Stomach (tissue), 9 donors: Measurements from ENCODE around the gene PTPN4. TPM values are rescaled to one million over a fixed set of nuclear protein-coding genes. Genes with fewer than 3 reads are reported as not detected.

Experiments
- DNase-seq, 2 donors: peaks; one replicate each; pipeline versions ENCODE4 v3.0.0 to v3.0.0-alpha.2; 2013 to 2019
- H3K27ac ChIP-seq, 5 donors: fragments of 200-600 bp in 4 of 5; sonication (generic) in 4 of 5; one replicate each; pipeline ENCODE4 v1.5.1; 2013 to 2019; ENCODE audit warnings: mild to moderate bottlenecking in 1 of 5, moderate library complexity in 1 of 5
- H3K27me3 ChIP-seq, 3 donors: fragments of 200-600 bp; sonication (generic); one replicate each; pipeline ENCODE4 v1.5.1; 2017 to 2019; ENCODE audit warnings: mixed run types in 1 of 3
- H3K36me3 ChIP-seq, 4 donors: fragments of 200-600 bp; sonication (generic); 1 replicate in 3 of 4; 2 replicates in 1 of 4; pipeline ENCODE4 v1.5.1; 2016 to 2019
- H3K4me1 ChIP-seq, 4 donors: fragments of 200-600 bp; sonication (generic); one replicate each; pipeline ENCODE4 v1.5.1; 2016 to 2019
- H3K4me3 ChIP-seq, 4 donors: fragments of 200-600 bp; sonication (generic) in 3 of 4; one replicate each; pipeline ENCODE4 v1.5.1; 2016 to 2019; ENCODE audit warnings: mild to moderate bottlenecking in 1 of 4
- H3K9me3 ChIP-seq, 4 donors: fragments of 200-600 bp; sonication (generic); one replicate each; pipeline ENCODE4 v1.5.1; 2016 to 2019
- CTCF ChIP-seq, 7 experiments: fragments of 450-650 bp in 4 of 7; fragments of 200-600 bp in 3 of 7; sonication (generic) in 3 of 7; IDR thresholded peaks; one replicate each; pipeline ENCODE4 v1.5.1; 2016 to 2019; ENCODE audit warnings: antibody characterized with exemption in 7 of 7, control low read depth in 2 of 7, mild to moderate bottlenecking in 1 of 7
- EP300 ChIP-seq: sonication (generic); formaldehyde crosslinking; IDR thresholded peaks from one replicate; pipeline ENCODE4 v1.6.1; 2017; ENCODE audit warnings: antibody characterized with exemption
- POLR2A ChIP-seq, 4 donors: fragments of 450-650 bp; IDR thresholded peaks; one replicate each; pipeline ENCODE4 v1.6.1; 2016; ENCODE audit warnings: antibody characterized with exemption in 4 of 4, control low read depth in 2 of 4, mild to moderate bottlenecking in 1 of 4, moderate library complexity in 1 of 4
- POLR2AphosphoS5 ChIP-seq, 3 donors: sonication (generic); formaldehyde crosslinking; IDR thresholded peaks; one replicate each; pipeline ENCODE4 v1.6.1; 2016; ENCODE audit warnings: antibody characterized with exemption in 3 of 3
- WGBS, 5 donors: extraction: QIAGEN DNeasy Blood & Tissue Kit in 3 of 5; methylation state at CpG; one replicate each; pipeline versions ENCODE4 v1.1.5 to v1.1.7; 2013 to 2018; 5-methylcytosine and 5-hydroxymethylcytosine counted together
- intact Hi-C: fragments of 100-400 bp; cut with DNase I; formaldehyde crosslinking; loops from one replicate; pipeline ENCODE4 v1.15.1; 2023; ENCODE audit warnings: low total_unique reads
- polyA plus RNA-seq, 3 donors: library from polyadenylated mRNA; stranded (reverse); fragments of 200-250 nt; gene quantifications; one replicate each; pipeline ENCODE4 v1.2.3, GENCODE V29; 2013
- total RNA-seq, 5 donors: library from RNA; depleted of rRNA; stranded (reverse); fragments of >200 nt; gene quantifications; one replicate each; pipeline versions ENCODE4 v1.1.0 to v1.2.3, GENCODE V29; 2014 to 2016
- donor health status: healthy with polysubstance abuse.
- donor health status: Bipolar disorder and iron deficiency.
- donor health status: healthy.

The PTPN4 gene
- total and polyA plus RNA-seq, 8 donors, result 2.9 to 450 (median 18.8) TPM

GRCh38 chr2:119734047-119734446, 25.7 kb upstream of the PTPN4 start:
- Histone ChIP-seq H3K27me3 (peaks cover 0 to 3% (median 0%) of the 10 kb centered on the region in 3 donors), H3K9me3 (no peaks in the 10 kb centered on the region), H3K4me3 (no peak overlapping the region), H3K27ac (no peak overlapping the region), H3K4me1 (no peaks in the 10 kb centered on the region), H3K36me3 (no peaks in the 10 kb centered on the region)
- 86 to 97% (median 92%) methylated on average over 4 of the region's 4 CpGs for WGBS, 5 donors
- DNase-seq, result no peak
- intact Hi-C loops, result no loop called here
- TF ChIP-seq CTCF (IDR thresholded peaks at IDR 0.05), result no peak
- TF ChIP-seq EP300, result no peak
- TF ChIP-seq POLR2AphosphoS5 (IDR thresholded peaks at IDR 0.05), result no peak
- TF ChIP-seq POLR2A (IDR thresholded peaks at IDR 0.05), result no peak

- intact Hi-C loops, result no loop called here
- Histone ChIP-seq H3K27ac (no peak overlapping the region), H3K36me3 (no peaks in the 10 kb centered on the region), H3K4me1 (no peaks in the 10 kb centered on the region), H3K9me3 (no peaks in the 10 kb centered on the region), H3K27me3 (no peaks in the 10 kb centered on the region), H3K4me3 (no peak overlapping the region)
- 86 to 95% (median 94%) methylated on average over 8 of the region's 8 CpGs for WGBS, 5 donors
- TF ChIP-seq POLR2AphosphoS5 (IDR thresholded peaks at IDR 0.05) (no peak), CTCF (IDR thresholded peaks at IDR 0.05) (no peak), EP300 (no peak), POLR2A (IDR thresholded peaks at IDR 0.05) (no peak)
- no peak for DNase-seq
These were observed 24.2 kb upstream of the PTPN4 start for GRCh38 chr2:119735565-119735964.

- Histone ChIP-seq H3K27ac (no peak overlapping the region), H3K4me3 (no peak overlapping the region), H3K27me3 (no peaks in the 10 kb centered on the region), H3K36me3 (no peaks in the 10 kb centered on the region), H3K9me3 (no peaks in the 10 kb centered on the region), H3K4me1 (no peaks in the 10 kb centered on the region)
- intact Hi-C loops, result no loop called here
- WGBS, 5 donors, result 45 to 60% (median 52%) methylated on average over 5 of the region's 5 CpGs
- TF ChIP-seq POLR2AphosphoS5 (IDR thresholded peaks at IDR 0.05), result no peak
- no peak for TF ChIP-seq CTCF (IDR thresholded peaks at IDR 0.05)
- TF ChIP-seq EP300, result no peak
- TF ChIP-seq POLR2A (IDR thresholded peaks at IDR 0.05), result no peak
- DNase-seq, result no peak
These were observed 23.7 kb upstream of the PTPN4 start for GRCh38 chr2:119736021-119736420.

GRCh38 chr2:119739580-119740255, 20.0 kb upstream of the PTPN4 start:
- Histone ChIP-seq H3K4me3 (no peak overlapping the region), H3K9me3 (no peaks in the 10 kb centered on the region), H3K36me3 (no peaks in the 10 kb centered on the region), H3K27ac (no peak overlapping the region), H3K4me1 (peaks cover 0 to 7% (median 2%) of the 10 kb centered on the region in 4 donors), H3K27me3 (no peaks in the 10 kb centered on the region)
- intact Hi-C loops, result no loop called here
- DNase-seq, result no peak
- TF ChIP-seq EP300 (no peak), POLR2A (IDR thresholded peaks at IDR 0.05) (no peak), CTCF (IDR thresholded peaks at IDR 0.05) (no peak), POLR2AphosphoS5 (IDR thresholded peaks at IDR 0.05) (no peak)
- 66 to 86% (median 79%) methylated on average over 3 of the region's 3 CpGs for WGBS, 5 donors
